Measurements from ENCODE around the gene ZNF521.

DNA sequence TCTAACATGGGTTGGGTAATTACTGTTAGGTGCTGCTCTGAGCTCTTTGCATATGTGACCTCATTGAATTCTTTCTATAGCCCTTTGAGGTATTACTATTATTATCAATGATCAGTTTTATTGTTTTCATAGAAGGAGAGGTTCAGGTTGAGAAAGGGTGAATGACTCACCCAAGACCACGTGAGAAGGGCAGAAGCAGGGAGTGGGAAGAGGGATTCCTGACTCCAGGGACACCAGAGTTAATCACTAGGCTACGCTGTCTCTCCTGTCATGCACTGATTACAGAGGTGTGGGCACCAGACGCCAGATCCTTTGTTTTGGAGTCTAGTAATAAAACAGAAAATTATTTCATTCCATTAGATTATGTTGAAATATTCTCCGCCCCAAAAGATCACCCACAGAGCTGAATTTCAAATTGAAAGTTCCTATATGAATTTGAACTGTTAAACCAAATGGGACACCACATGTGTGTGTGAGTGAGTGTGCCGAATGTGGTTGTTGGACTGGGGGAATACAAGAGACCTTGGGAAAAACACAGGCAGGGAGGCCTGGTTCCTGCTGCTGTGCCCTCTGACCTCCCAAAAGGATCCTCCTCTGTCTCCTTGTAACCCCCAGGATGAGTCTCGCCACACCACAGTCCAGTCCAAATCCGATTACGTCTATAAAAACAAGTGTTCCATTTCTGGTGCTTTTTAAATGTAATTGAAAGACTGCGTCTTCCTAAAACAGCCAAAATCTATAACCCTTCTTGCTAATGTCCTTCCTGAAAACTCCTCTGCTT is 215.4 kb downstream of the ZNF521 start:
- TF ChIP-seq ZNF816 (CRISPR knock-in tag; IDR thresholded peaks at IDR 0.05; ENCODE audit: borderline replicate concordance) (no peak), YY1 (IDR thresholded peaks at IDR 0.05; ENCODE audit: insufficient read depth, insufficient replicate concordance, low read depth, low read length) (no peak), SMAD1 (CRISPR knock-in tag; IDR thresholded peaks at IDR 0.05; ENCODE audit: borderline replicate concordance, low read depth) (no peak), CBX2 (IDR thresholded peaks at IDR 0.05; ENCODE audit: low read depth, low read length) (no peak), CBX2 (CRISPR knock-in tag; IDR thresholded peaks at IDR 0.05; ENCODE audit: low read depth) (no peak), EP300 (IDR thresholded peaks at IDR 0.05; ENCODE audit: low read depth in 2 of 2, low read length in 2 of 2) (no peak), EP300 (CRISPR knock-in tag; IDR thresholded peaks at IDR 0.05; ENCODE audit: borderline replicate concordance) (no peak), NAIF1 (CRISPR knock-in tag; IDR thresholded peaks at IDR 0.05; ENCODE audit: borderline replicate concordance) (no peak), ZNF232 (CRISPR knock-in tag; IDR thresholded peaks at IDR 0.05; ENCODE audit: borderline replicate concordance) (no peak), SPEN (CRISPR knock-in tag; IDR thresholded peaks at IDR 0.05; ENCODE audit: low read depth) (no peak)
- TF ChIP-seq, protein P1, sequence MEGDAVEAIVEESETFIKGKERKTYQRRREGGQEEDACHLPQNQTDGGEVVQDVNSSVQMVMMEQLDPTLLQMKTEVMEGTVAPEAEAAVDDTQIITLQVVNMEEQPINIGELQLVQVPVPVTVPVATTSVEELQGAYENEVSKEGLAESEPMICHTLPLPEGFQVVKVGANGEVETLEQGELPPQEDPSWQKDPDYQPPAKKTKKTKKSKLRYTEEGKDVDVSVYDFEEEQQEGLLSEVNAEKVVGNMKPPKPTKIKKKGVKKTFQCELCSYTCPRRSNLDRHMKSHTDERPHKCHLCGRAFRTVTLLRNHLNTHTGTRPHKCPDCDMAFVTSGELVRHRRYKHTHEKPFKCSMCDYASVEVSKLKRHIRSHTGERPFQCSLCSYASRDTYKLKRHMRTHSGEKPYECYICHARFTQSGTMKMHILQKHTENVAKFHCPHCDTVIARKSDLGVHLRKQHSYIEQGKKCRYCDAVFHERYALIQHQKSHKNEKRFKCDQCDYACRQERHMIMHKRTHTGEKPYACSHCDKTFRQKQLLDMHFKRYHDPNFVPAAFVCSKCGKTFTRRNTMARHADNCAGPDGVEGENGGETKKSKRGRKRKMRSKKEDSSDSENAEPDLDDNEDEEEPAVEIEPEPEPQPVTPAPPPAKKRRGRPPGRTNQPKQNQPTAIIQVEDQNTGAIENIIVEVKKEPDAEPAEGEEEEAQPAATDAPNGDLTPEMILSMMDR (CRISPR knock-in tag; IDR thresholded peaks at IDR 0.05) = no peak
- TF ChIP-seq, protein P2, sequence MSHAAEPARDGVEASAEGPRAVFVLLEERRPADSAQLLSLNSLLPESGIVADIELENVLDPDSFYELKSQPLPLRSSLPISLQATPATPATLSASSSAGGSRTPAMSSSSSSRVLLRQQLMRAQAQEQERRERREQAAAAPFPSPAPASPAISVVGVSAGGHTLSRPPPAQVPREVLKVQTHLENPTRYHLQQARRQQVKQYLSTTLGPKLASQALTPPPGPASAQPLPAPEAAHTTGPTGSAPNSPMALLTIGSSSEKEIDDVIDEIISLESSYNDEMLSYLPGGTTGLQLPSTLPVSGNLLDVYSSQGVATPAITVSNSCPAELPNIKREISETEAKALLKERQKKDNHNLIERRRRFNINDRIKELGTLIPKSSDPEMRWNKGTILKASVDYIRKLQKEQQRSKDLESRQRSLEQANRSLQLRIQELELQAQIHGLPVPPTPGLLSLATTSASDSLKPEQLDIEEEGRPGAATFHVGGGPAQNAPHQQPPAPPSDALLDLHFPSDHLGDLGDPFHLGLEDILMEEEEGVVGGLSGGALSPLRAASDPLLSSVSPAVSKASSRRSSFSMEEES (CRISPR knock-in tag; IDR thresholded peaks at IDR 0.05) = no peak
- TF ChIP-seq, protein P3, sequence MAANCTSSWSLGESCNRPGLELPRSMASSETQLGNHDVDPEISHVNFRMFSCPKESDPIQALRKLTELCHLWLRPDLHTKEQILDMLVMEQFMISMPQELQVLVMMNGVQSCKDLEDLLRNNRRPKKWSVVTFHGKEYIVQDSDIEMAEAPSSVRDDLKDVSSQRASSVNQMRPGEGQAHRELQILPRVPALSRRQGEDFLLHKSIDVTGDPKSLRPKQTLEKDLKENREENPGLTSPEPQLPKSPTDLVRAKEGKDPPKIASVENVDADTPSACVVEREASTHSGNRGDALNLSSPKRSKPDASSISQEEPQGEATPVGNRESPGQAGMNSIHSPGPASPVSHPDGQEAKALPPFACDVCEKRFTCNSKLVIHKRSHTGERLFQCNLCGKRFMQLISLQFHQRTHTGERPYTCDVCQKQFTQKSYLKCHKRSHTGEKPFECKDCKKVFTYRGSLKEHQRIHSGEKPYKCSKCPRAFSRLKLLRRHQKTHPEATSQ (CRISPR knock-in tag; IDR thresholded peaks at IDR 0.05; ENCODE audit: borderline replicate concordance) = no peak
